ENCODE data around the gene ASCL5.
"Not testable (repeated sequence)": the region's sequence is repeated elsewhere in the genome, so short reads cannot be mapped to it uniquely, and the experiment has no call there.

Gene ASCL5

DNA sequence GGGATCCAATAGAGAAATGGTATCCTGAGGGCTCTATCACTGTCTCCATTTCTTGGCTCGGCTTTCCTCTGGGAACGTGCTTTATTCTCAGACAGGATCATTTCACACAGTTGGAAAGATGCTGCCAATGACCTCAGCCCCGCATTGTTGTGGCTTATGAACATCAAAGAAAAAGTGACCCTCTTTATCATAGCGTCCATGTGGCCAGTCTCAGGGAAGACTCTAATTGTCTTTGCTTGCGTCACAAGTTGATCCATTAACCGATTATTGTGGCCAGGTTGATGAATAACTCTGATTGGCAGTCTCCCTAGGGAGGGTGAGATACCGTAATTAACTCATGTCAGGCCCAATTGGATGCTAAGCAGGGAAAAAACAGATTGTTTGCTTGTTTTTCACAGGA is 37.7 kb upstream of the ASCL5 start:
- no peak overlapping the region for H3K4me3 ChIP-seq (ENCODE audit: low read depth, low read length)
- POLR2A ChIA-PET: no interaction called here
- CTCF ChIA-PET: interaction anchor here (9.3 kb wide), 1 partner anchor 12 kb away, joined by 68 read pairs; the partner anchor contains the start of gene TMEM9
- TF ChIP-seq, protein P1, sequence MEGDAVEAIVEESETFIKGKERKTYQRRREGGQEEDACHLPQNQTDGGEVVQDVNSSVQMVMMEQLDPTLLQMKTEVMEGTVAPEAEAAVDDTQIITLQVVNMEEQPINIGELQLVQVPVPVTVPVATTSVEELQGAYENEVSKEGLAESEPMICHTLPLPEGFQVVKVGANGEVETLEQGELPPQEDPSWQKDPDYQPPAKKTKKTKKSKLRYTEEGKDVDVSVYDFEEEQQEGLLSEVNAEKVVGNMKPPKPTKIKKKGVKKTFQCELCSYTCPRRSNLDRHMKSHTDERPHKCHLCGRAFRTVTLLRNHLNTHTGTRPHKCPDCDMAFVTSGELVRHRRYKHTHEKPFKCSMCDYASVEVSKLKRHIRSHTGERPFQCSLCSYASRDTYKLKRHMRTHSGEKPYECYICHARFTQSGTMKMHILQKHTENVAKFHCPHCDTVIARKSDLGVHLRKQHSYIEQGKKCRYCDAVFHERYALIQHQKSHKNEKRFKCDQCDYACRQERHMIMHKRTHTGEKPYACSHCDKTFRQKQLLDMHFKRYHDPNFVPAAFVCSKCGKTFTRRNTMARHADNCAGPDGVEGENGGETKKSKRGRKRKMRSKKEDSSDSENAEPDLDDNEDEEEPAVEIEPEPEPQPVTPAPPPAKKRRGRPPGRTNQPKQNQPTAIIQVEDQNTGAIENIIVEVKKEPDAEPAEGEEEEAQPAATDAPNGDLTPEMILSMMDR (IDR thresholded peaks at IDR 0.05; ENCODE audit: insufficient read depth, low read length, missing control alignments): no peak
- no peak for DNase-seq (ENCODE audit: low read depth, low spot score)

DNA sequence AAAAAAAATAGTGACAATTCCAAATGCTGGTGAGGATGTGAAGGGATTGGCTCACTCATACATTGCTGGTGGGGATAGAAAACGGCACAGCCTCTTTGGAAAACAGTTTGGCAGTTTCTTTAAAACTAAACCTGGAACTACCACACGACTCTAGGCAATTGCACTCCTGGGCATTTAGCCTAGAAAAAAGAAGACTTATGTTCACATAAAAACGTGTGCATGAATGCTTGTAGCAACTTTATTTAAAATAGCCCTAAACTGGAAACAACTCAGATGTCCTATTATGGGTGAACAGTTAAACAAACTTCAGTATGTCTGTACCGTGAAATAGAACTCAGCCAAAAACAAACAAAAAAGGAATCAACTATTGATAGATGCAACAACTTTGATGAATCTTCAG is 36.7 kb upstream of the ASCL5 start:
- no peak overlapping the region for H3K4me3 ChIP-seq (ENCODE audit: low read depth, low read length)

DNA sequence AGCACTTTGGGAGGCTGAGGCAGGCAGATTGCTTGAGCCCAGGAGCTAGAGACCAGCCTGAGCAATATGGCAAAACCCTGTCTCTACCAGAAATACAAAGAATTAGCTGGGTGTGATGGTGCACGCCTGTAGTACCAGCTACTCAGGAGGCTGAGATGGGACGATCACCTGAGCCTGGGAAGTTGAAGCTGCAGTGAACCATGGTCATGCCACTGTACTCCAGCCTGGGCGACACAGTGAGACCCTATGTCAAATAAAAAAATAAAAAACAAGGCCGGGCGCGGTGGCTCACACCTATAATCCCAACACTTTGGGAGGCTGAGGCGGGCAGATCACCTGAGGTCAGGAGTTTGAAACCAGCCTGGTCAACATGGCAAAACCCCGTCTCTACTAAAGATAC is 36.1 kb upstream of the ASCL5 start:
- H3K4me3 ChIP-seq (ENCODE audit: low read depth, low read length); DNase-seq (ENCODE audit: low read depth, low spot score); POLR2A ChIA-PET: not testable (repeated sequence)
- CTCF ChIA-PET: interaction anchor here (9.3 kb wide), 1 partner anchor 10 kb away, joined by 68 read pairs; the partner anchor contains the start of gene TMEM9

More for the DNA sequence above, 36.7 kb upstream of the ASCL5 start:
- TF ChIP-seq, protein P1 (IDR thresholded peaks at IDR 0.05; ENCODE audit: insufficient read depth, low read length, missing control alignments): no peak
- CTCF ChIA-PET: interaction anchor here (9.3 kb wide), 1 partner anchor 11 kb away, joined by 68 read pairs; the partner anchor contains the start of gene TMEM9
- POLR2A ChIA-PET: no interaction called here
- DNase-seq (ENCODE audit: low read depth, low spot score): no peak

DNA sequence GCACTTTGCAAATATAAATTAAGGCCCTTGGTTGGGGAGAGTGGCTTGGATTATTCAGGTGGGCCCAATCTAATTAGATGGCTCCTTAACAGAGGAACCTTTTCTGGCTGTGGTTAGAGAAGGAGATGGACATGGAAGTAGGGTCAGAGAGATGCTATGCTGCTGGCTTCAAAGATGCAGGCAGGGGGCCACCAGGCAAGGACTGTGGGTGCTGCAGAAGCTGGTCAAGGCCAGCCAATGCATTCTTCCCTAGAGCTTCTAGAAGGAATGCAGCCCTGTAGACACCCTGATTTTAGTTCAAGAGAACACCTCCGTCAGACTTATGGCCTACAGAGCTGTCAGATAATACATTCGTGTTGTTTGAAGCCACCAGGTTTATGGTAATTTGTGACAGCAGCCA is 31.0 kb upstream of the ASCL5 start:
- CTCF ChIA-PET: interaction anchor here (0.7 to 2.6 kb wide), 5 partner anchors 8 to 65 kb away, joined by 3 to 9 read pairs (median 4); no protein-coding TSS in a partner anchor
- H3K4me3 ChIP-seq (ENCODE audit: low read depth, low read length): no peak overlapping the region
- TF ChIP-seq, protein P1 (IDR thresholded peaks at IDR 0.05; ENCODE audit: insufficient read depth, low read length, missing control alignments): no peak
- POLR2A ChIA-PET: no interaction called here
- no peak for DNase-seq (ENCODE audit: low read depth, low spot score)

DNA sequence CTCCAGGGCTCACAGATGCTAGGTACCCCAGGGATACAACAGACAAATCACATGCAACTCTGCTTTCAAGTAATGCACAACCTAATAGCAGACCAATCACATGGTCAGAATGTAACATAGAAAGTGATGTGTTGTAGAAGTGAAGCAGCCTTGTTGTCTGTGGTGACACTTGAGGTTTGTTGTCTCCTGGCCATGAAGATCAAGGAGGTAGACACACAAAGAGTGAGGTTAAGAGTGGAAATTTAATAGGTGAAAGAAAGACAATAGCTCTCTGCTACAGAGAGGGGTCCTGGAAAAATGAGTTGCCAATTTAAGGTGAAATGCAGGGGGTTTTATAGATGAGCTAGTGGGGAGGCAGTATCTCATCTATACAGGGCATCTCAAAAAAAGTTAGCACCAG is 29.8 kb upstream of the ASCL5 start:
- DNase-seq (ENCODE audit: low read depth, low spot score): no peak
- ChIA-PET CTCF (interaction anchor here (0.9 to 2.6 kb wide), 2 partner anchors 28 to 185 kb away, joined by 4 to 9 read pairs; no protein-coding TSS in a partner anchor), POLR2A (no interaction called here)
- TF ChIP-seq, protein P1 (IDR thresholded peaks at IDR 0.05; ENCODE audit: insufficient read depth, low read length, missing control alignments): no peak
- H3K4me3 ChIP-seq (ENCODE audit: low read depth, low read length): no peak overlapping the region

DNA sequence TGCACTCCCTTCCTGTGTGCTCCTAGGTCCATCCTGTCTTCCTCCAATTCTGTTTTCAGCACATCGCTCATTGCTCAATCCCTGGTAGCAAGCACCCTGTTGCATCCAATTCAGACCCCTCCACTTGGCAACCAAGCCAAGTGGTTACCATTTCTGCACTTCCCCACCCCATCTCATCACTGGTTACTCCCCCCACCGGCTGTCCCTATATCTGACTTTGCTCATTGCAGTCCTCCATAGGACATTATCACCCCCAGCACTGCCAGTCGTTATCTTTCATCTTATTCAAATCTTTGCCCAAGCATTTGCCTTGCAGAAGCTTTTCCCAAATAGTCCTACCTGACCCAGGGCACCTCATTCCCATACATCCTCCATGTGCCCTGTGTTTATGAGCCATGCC is 29.4 kb upstream of the ASCL5 start:
- POLR2A ChIA-PET: no interaction called here
- H3K4me3 ChIP-seq (ENCODE audit: low read depth, low read length): no peak overlapping the region
- CTCF ChIA-PET: interaction anchor here (0.9 to 7.1 kb wide), 4 partner anchors 11 to 184 kb away, joined by 4 to 68 read pairs (median 8); no protein-coding TSS in a partner anchor
- TF ChIP-seq, protein P1 (IDR thresholded peaks at IDR 0.05; ENCODE audit: insufficient read depth, low read length, missing control alignments): no peak
- no peak for DNase-seq (ENCODE audit: low read depth, low spot score)

DNA sequence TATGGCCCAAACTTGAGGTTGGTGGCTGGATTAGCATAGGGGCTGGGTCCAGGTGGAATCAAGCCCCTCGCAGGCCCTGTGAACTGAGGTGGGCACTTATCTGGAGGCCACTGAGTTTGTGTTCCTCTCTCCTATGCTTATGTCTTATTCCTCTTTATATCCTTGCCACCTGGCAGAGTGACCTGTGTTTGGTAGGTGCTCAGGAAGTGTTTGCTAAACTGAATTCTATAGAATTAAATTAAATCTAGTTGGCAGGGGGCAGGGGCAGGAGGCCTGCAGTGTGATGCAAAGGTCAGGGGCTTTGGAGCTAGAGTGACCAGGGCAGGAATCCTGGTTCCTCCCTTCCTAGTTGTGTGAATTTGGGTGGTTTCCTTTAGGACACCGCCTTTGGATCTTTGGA is 28.4 kb upstream of the ASCL5 start:
- DNase-seq (ENCODE audit: low read depth, low spot score): no peak
- POLR2A ChIA-PET: no interaction called here
- TF ChIP-seq, protein P1 (IDR thresholded peaks at IDR 0.05; ENCODE audit: insufficient read depth, low read length, missing control alignments): no peak
- CTCF ChIA-PET: interaction anchor here (0.6 to 7.6 kb wide), 4 partner anchors 12 to 137 kb away, joined by 3 to 68 read pairs (median 36); no protein-coding TSS in a partner anchor
- H3K4me3 ChIP-seq (ENCODE audit: low read depth, low read length): no peak overlapping the region

All from AG04449 (cell line).